ENCODE measurements around the gene CCDC69.
"Not testable (repeated sequence)": the region's sequence is repeated elsewhere in the genome, so short reads cannot be mapped to it uniquely, and the experiment has no call there.

CCDC69 gene

GRCh38 chr5:151245680-151246219, 21.9 kb upstream of the CCDC69 start:
- no peak for DNase-seq (ENCODE audit: low read depth)

GRCh38 chr5:151244206-151244605, 20.3 kb upstream of the CCDC69 start:
- no peak for DNase-seq (ENCODE audit: low read depth)

GRCh38 chr5:151243564-151243963, 19.7 kb upstream of the CCDC69 start:
- no peak for DNase-seq (ENCODE audit: low read depth)

GRCh38 chr5:151243127-151243526, 19.2 kb upstream of the CCDC69 start:
- DNase-seq (ENCODE audit: low read depth) = no peak

- no peak for DNase-seq (ENCODE audit: low read depth)
Measured at GRCh38 chr5:151240924-151241635, 17.2 kb upstream of the CCDC69 start.

- not testable (repeated sequence) for DNase-seq (ENCODE audit: low read depth)
Measured at GRCh38 chr5:151240268-151240835, 16.5 kb upstream of the CCDC69 start.

- no peak for DNase-seq (ENCODE audit: low read depth)
Measured at GRCh38 chr5:151239237-151239861, 15.5 kb upstream of the CCDC69 start.

GRCh38 chr5:151238303-151238741, 14.4 kb upstream of the CCDC69 start:
- DNase-seq (ENCODE audit: low read depth) = no peak

- DNase-seq (ENCODE audit: low read depth) = no peak
Measured at GRCh38 chr5:151237685-151238084, 13.8 kb upstream of the CCDC69 start.

GRCh38 chr5:151236888-151237287, 13.0 kb upstream of the CCDC69 start:
- DNase-seq (ENCODE audit: low read depth) = no peak

GRCh38 chr5:151235239-151235571, 11.3 kb upstream of the CCDC69 start:
- not testable (repeated sequence) for DNase-seq (ENCODE audit: low read depth)

- no peak for DNase-seq (ENCODE audit: low read depth)
Measured at GRCh38 chr5:151234476-151235238, 10.8 kb upstream of the CCDC69 start.

- DNase-seq (ENCODE audit: low read depth) = no peak
Measured at GRCh38 chr5:151233616-151234085, 9.8 kb upstream of the CCDC69 start.

- DNase-seq (ENCODE audit: low read depth) = no peak
Measured at GRCh38 chr5:151231359-151231758, 7.5 kb upstream of the CCDC69 start.

- DNase-seq (ENCODE audit: low read depth) = no peak
Measured at GRCh38 chr5:151230048-151230680, 6.3 kb upstream of the CCDC69 start.

- DNase-seq (ENCODE audit: low read depth) = no peak
Measured at GRCh38 chr5:151228986-151229385, 5.1 kb upstream of the CCDC69 start.

- DNase-seq (ENCODE audit: low read depth) = no peak
Measured at GRCh38 chr5:151227918-151228447, 4.1 kb upstream of the CCDC69 start.

GRCh38 chr5:151225475-151225874, 1.6 kb upstream of the CCDC69 start:
- no peak for DNase-seq (ENCODE audit: low read depth)

GRCh38 chr5:151225071-151225470, 1.2 kb upstream of the CCDC69 start:
- no peak for DNase-seq (ENCODE audit: low read depth)

GRCh38 chr5:151224372-151224771, 480 bp upstream of the CCDC69 start:
- no peak for DNase-seq (ENCODE audit: low read depth)

- DNase-seq (ENCODE audit: low read depth) = peak; percentile 33
Measured at GRCh38 chr5:151222790-151223446, 974 bp downstream of the CCDC69 start.

Data from T-helper 22 cell (primary cell).